HG03565 (cell line): Measurements from ENCODE around the gene CAPRIN1.

Experiments
- ATAC-seq: cut with Tn5 transposase; IDR thresholded peaks from one replicate; pipeline ENCODE4 v1.9.1; 2021; ENCODE audit warnings: mild to moderate bottlenecking, moderate library complexity; ENCODE audit not compliant: unreplicated experiment

CAPRIN1 gene

GRCh38 chr11:34051349-34052035 lies at the start of gene CAPRIN1:
Gene CAPRIN1, plus strand, starts transcription at chr11:34051731. Its CDS starts 690 bp downstream, at chr11:34052421.
- peak; percentile 35 for ATAC-seq

- ATAC-seq = no peak
These were observed 49.1 kb upstream of the CAPRIN1 start for GRCh38 chr11:34002420-34002819.

DNA sequence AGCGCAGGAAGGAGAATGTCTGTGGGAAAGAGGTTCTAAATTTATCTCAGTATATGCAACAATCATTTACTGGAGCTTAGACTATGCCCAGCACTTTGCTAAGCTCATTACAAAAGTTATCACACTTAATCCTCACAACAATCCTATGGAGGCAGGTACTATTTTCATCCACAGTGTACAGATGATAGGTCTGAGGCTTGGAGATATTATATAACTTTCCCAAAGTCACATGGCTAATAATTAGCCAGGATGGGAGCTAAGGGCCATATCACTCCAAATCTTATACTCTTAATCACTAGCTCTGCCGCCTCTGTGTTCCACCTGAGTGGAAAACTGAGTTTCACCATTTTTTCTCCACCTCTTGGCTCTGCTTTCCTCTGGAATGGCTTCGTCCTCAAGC lies 47.3 kb upstream of the CAPRIN1 start:
- ATAC-seq = no peak

- ATAC-seq = no peak
These were observed 44.7 kb upstream of the CAPRIN1 start for GRCh38 chr11:34006876-34007275.

- no peak for ATAC-seq
These were observed 38.8 kb upstream of the CAPRIN1 start for GRCh38 chr11:34012734-34013133.

- ATAC-seq = no peak
These were observed 37.5 kb upstream of the CAPRIN1 start for GRCh38 chr11:34013898-34014571.

- no peak for ATAC-seq
These were observed 29.4 kb upstream of the CAPRIN1 start for GRCh38 chr11:34021977-34022735.

DNA sequence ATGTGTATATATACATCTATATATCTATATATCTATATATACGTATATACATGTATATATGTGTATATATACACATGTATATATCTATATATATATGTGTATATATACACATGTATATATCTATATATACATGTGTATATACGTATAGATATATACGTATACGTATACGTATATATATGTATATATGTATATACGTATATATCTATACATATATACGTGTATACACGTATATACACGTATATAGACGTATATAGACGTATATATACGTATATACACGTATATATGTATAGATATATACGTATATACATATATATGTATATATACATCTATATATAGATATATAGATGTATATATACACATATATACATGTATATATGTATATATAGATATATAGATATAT lies 25.1 kb upstream of the CAPRIN1 start:
- ATAC-seq = no peak

DNA sequence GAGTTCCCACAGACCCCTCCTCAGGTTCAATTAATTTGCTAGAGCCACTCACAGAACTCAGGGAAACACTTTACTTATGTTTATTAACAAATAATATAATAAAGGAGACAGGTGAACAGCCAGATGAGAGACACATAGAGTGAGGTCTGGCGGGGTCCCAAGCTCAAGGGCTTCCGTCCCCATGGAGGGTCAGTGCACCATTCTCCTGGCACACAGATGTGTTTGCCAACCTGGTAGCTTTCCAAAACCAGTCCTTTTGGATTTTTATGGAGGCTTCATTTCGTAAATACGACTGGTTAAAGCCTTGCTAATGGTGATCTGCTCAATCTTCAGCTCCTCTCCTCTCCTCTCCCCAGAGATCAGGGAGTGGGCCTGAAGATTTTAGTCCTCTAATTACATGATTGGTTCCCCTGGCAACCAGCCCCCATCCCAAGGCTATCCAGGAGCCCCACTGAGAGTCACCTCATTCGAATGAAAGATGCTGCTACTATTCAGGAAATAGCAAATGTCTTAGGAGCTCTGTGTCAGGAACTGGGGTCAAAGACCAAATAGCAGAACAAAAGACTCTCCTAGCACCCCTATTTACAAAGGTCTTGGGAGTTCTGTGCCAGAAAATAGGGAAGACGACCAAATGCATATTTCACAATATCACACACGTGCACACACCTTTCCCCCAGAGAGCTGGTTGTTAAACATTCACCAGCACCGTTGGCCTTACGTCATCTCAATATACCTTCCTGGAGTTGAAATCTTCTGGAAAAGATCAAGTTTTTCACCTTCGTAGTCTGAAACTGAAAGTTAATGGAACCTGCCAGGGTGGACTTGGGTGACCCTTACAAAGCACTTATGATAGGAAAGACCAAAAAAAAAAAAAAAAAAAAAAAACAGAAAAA lies 23.8 kb upstream of the CAPRIN1 start:
- no peak for ATAC-seq

DNA sequence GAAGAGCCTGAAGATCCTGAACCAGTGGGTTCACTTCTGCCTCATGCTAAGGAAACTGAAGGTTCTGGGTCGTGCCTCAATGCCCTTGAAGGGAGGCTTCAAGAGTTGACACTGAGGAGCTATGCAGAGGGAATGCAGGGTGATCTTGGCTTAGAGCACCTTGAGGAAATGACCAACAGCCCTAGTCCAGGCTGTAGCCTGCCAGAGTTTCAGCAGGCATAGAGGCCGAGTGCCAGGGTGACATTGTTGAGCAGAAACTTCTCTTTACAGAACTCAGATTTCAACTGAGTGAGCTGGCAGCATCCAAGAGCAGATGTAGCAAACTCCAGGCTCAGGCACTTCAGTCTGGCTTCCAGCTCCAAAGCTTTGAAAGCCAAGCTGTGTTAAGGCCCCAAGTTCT lies 23.1 kb upstream of the CAPRIN1 start:
- no peak for ATAC-seq

- ATAC-seq = no peak
These were observed 22.4 kb upstream of the CAPRIN1 start for GRCh38 chr11:34029176-34029575.

DNA sequence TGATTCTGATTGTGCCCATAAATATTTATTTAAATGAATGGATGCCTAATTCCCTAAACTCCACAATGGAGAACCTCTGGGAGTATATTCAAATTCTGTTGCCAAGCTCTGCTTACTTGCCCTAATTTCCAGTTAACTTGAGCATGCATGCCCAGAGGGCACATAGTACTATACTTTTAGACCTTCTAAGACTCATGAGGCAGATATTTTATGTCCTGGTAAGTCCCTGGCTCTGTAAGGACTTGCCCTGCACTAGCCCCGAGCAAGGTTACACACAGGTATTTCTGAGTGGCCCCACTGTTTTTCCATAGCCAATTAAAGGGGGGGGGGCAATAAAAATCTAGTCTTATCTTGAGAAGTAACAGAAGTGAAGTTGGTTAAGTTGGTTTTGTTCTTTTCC lies 21.1 kb upstream of the CAPRIN1 start:
- no peak for ATAC-seq

GRCh38 chr11:34033399-34033798 lies 18.1 kb upstream of the CAPRIN1 start:
- ATAC-seq = no peak

DNA sequence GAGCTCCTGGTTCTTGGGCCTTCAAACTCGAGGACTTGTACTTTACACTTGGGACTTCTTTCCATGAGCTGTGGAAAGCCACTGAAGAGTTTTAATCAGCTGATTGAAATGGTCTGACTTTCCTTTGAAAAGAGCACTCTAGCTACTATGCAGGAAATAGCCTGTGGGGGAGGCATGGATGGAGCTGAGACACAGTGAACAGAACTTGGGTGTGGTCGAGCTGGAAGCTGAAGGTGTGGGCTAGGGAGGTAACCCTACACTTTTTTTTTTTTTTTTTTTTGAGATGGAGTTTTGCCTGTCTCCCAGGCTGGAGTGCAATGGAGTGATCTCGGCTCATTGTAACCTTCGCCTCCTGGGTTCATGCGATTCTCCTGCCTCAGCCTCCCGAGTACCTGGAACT lies 17.5 kb upstream of the CAPRIN1 start:
- ATAC-seq = no peak

DNA sequence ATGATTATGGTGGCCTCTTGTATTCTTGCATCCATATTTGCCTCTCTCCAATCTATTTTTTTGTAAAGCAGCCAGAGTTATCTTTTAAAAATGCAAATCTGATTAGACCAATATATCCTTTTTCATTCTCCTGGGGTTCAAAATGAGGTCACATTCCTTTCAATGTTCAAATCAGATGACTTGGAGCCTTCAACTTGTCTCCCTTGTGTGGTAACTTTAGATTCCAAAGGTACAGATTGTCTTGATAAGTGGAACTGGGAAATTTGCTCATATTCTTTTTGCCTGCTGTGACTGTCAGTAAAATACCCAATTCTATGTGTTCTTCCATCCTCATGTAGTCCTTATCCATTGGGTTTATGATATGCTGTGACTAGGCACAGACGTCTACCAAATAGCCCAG lies 15.1 kb upstream of the CAPRIN1 start:
- ATAC-seq = no peak

DNA sequence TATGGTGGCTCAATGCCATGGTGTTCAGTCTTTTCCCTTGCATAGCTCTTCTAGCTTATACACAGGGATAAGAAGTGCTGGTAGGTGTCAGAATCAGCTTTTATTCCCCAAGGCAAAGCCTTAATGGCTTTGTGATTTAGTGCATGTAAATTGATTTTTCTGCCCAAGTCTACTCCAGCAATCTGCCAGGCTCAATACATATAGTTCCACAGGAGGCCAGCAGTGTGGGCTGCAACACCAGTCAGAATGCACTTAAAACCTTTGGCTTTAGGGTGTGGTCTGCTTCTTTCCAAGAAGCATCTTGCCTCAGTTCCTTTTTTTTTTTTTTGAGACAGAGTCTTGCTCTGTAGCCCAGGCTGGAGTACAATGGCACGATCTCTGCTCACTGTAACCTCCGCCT lies 14.5 kb upstream of the CAPRIN1 start:
- ATAC-seq = no peak

DNA sequence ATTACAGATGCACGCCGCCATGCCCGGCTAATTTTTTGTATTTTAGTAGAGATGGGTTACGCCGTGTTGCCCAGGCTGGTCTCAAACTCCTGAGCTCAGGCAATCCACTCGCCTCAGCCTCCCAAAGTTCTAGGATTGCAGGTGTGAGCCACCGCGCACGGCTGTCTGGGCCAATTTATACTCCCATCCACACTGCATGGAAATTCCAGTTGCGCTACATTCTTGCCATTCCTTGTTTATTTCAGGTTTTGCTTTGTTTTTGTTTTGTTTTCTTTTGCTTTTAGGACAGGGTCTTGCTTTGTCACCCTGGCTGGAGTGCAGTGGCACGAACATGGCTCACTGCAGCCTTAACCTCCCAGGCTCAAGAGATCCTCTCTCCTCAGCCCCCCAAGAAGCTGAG lies 11.0 kb upstream of the CAPRIN1 start:
- no peak for ATAC-seq

- ATAC-seq = no peak
These were observed 6.7 kb upstream of the CAPRIN1 start for GRCh38 chr11:34044664-34045485.

DNA sequence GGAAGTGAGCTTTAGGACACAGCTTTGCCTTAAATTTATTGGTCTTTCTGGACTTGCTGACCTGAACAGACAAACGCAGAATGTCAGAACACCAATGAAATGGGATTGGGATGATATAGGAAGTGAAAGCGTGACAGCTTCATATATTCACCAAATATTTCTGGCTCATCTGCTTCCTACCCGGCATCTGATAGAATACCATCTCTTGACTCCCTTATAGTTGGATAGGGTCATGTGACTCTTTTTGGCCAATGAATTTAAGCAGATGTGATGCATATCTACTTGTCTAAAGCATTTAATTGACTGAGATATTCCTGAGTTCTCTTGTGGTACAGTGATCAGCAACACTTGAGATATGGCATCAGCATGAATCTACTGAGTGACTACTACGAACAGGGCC lies 2.5 kb upstream of the CAPRIN1 start:
- no peak for ATAC-seq
